Endodermal cell (in vitro differentiated cells): ENCODE measurements around the gene MACIR. TPM values are rescaled to one million over a fixed set of nuclear protein-coding genes. Genes with fewer than 3 reads are reported as not detected.

Experiments
- DNase-seq: peaks from one replicate; pipeline ENCODE4 v3.0.0-alpha.2; 2017
- H3K27ac ChIP-seq: 2 replicates; pipeline ENCODE4 v1.5.1; 2013; ENCODE audit warnings: mild to moderate bottlenecking, low read depth, low read length, moderate library complexity
- H3K27me3 ChIP-seq: 2 replicates; pipeline ENCODE4 v1.6.1; 2013; ENCODE audit warnings: mild to moderate bottlenecking, low read length, moderate library complexity; ENCODE audit not compliant: insufficient read depth, control insufficient read depth, poor library complexity, severe bottlenecking
- H3K36me3 ChIP-seq: 2 replicates; pipeline ENCODE4 v1.7.0; 2013; ENCODE audit warnings: mild to moderate bottlenecking, low read length, moderate library complexity; ENCODE audit not compliant: control insufficient read depth, insufficient read depth
- H3K4me1 ChIP-seq: one replicate; pipeline ENCODE4 v1.7.0; 2013; ENCODE audit warnings: low read length; ENCODE audit not compliant: control insufficient read depth, insufficient read depth
- H3K4me3 ChIP-seq: 2 replicates; pipeline ENCODE4 v1.5.1; 2013; ENCODE audit warnings: mild to moderate bottlenecking, low read length, moderate library complexity
- H3K9ac ChIP-seq: 2 replicates; pipeline ENCODE4 v1.6.1; 2013; ENCODE audit warnings: mild to moderate bottlenecking, low read length, moderate library complexity; ENCODE audit not compliant: poor library complexity, severe bottlenecking; ENCODE audit errors: extremely low read depth
- H3K9me3 ChIP-seq: 2 replicates; pipeline ENCODE4 v1.6.1; 2013; ENCODE audit warnings: mild to moderate bottlenecking, low read length, moderate library complexity; ENCODE audit not compliant: control insufficient read depth
- H3K27ac Mint-ChIP-seq: 2 replicates; pipeline ENCODE4 v1.8.0; 2020; ENCODE audit warnings: mixed read lengths
- H3K27me3 Mint-ChIP-seq: 2 replicates; pipeline ENCODE4 v1.8.0; 2021; ENCODE audit warnings: mild to moderate bottlenecking, mixed read lengths; ENCODE audit not compliant: insufficient read depth
- H3K36me3 Mint-ChIP-seq: 2 replicates; pipeline ENCODE4 v1.8.0; 2020; ENCODE audit warnings: low read depth, mixed read lengths
- H3K4me1 Mint-ChIP-seq: 2 replicates; pipeline ENCODE4 v1.8.0; 2020; ENCODE audit warnings: mixed read lengths
- H3K4me3 Mint-ChIP-seq: 2 replicates; pipeline ENCODE4 v1.8.0; 2020; ENCODE audit warnings: mild to moderate bottlenecking, moderate library complexity, mixed read lengths
- H3K9me3 Mint-ChIP-seq: 2 replicates; pipeline ENCODE4 v1.8.0; 2020; ENCODE audit warnings: mild to moderate bottlenecking, mixed read lengths
- WGBS, 2 experiments: methylation state at CpG; one replicate each; pipeline versions ENCODE4 v1.1.5 to v1.1.7; 2013; ENCODE audit warnings: missing lambda C conversion rate in 2 of 2, mixed read lengths in 1 of 2; ENCODE audit not compliant: insufficient coverage in 1 of 2, insufficient read length in 1 of 2; 5-methylcytosine and 5-hydroxymethylcytosine counted together
- total RNA-seq, 2 donors: library from RNA; stranded (reverse); fragmentation: NEBNext Ultra II Directional in 1 of 2; extraction: Animal tissue kit (Norgen Biotek cat#: 25700) in 1 of 2; gene quantifications; 2 replicates in 1 of 2; 3 replicates in 1 of 2; pipeline ENCODE4 v1.2.1, GENCODE V29; 2021
- TF ChIP-seq, protein P1 (sequence below): fragments of 200-600 bp; sonication (generic); conservative IDR thresholded peaks from 2 replicates; pipeline ENCODE4 v1.5.0; 2021; ENCODE audit warnings: antibody characterized with exemption, mild to moderate bottlenecking

The MACIR gene
- total RNA-seq, 2 donors from 2014 or later, result 13.2 to 18.9 TPM

- no peak overlapping the region for H3K27ac Mint-ChIP-seq
- Histone ChIP-seq H3K9ac (no peak overlapping the region), H3K27me3 (no peaks in the 10 kb centered on the region), H3K27ac (no peak overlapping the region), H3K4me1 (peaks cover 5% of the 10 kb centered on the region), H3K9me3 (peaks cover 14% of the 10 kb centered on the region), H3K36me3 (no peaks in the 10 kb centered on the region), H3K4me3 (no peak overlapping the region)
- no peak overlapping the region for H3K4me3 Mint-ChIP-seq
- H3K27me3 Mint-ChIP-seq, result no peaks in the 10 kb centered on the region
- peaks cover 25% of the 10 kb centered on the region for H3K4me1 Mint-ChIP-seq
- WGBS, 2 experiments, result 96 to 100% methylated on average over 1 of the region's 1 CpG
- TF ChIP-seq, protein P1, sequence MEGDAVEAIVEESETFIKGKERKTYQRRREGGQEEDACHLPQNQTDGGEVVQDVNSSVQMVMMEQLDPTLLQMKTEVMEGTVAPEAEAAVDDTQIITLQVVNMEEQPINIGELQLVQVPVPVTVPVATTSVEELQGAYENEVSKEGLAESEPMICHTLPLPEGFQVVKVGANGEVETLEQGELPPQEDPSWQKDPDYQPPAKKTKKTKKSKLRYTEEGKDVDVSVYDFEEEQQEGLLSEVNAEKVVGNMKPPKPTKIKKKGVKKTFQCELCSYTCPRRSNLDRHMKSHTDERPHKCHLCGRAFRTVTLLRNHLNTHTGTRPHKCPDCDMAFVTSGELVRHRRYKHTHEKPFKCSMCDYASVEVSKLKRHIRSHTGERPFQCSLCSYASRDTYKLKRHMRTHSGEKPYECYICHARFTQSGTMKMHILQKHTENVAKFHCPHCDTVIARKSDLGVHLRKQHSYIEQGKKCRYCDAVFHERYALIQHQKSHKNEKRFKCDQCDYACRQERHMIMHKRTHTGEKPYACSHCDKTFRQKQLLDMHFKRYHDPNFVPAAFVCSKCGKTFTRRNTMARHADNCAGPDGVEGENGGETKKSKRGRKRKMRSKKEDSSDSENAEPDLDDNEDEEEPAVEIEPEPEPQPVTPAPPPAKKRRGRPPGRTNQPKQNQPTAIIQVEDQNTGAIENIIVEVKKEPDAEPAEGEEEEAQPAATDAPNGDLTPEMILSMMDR, result no peak
- no peaks in the 10 kb centered on the region for H3K36me3 Mint-ChIP-seq
- H3K9me3 Mint-ChIP-seq, result peaks cover under 1% of the 10 kb centered on the region
- no peak for DNase-seq
These were observed 11.4 kb upstream of the MACIR start for GRCh38 chr5:103247118-103247517.

GRCh38 chr5:103249068-103249467, 9.5 kb upstream of the MACIR start:
- Histone ChIP-seq H3K27me3 (no peaks in the 10 kb centered on the region), H3K27ac (no peak overlapping the region), H3K4me1 (peaks cover 5% of the 10 kb centered on the region), H3K9me3 (peaks cover 5% of the 10 kb centered on the region), H3K36me3 (no peaks in the 10 kb centered on the region), H3K4me3 (no peak overlapping the region), H3K9ac (no peak overlapping the region)
- 100% methylated on average over 1 of the region's 2 CpGs; no CpG with 5 or more reads in 1 of the 2 experiments for WGBS, 2 experiments
- no peak for DNase-seq
- TF ChIP-seq, protein P1, result no peak
- Mint-ChIP-seq H3K36me3 (no peaks in the 10 kb centered on the region), H3K27ac (no peak overlapping the region), H3K4me1 (peaks cover 14% of the 10 kb centered on the region), H3K27me3 (no peaks in the 10 kb centered on the region), H3K4me3 (no peak overlapping the region), H3K9me3 (no peaks in the 10 kb centered on the region)

GRCh38 chr5:103254921-103255320, 3.6 kb upstream of the MACIR start:
- no peak overlapping the region for H3K4me3 ChIP-seq
- TF ChIP-seq, protein P1, result no peak
- H3K9me3 Mint-ChIP-seq, result no peaks in the 10 kb centered on the region
- H3K36me3 Mint-ChIP-seq, result no peaks in the 10 kb centered on the region
- no peak overlapping the region for H3K27ac Mint-ChIP-seq
- no peak overlapping the region for H3K9ac ChIP-seq
- no peaks in the 10 kb centered on the region for H3K9me3 ChIP-seq
- no peaks in the 10 kb centered on the region for H3K36me3 ChIP-seq
- no peaks in the 10 kb centered on the region for H3K27me3 ChIP-seq
- H3K27me3 Mint-ChIP-seq, result no peaks in the 10 kb centered on the region
- peaks cover 6% of the 10 kb centered on the region for H3K4me1 Mint-ChIP-seq
- H3K4me3 Mint-ChIP-seq, result no peak overlapping the region
- 48% methylated on average over 1 of the region's 1 CpG; no CpG with 5 or more reads in 1 of the 2 experiments for WGBS, 2 experiments
- no peak for DNase-seq
- H3K27ac ChIP-seq, result no peak overlapping the region
- H3K4me1 ChIP-seq, result no peaks in the 10 kb centered on the region
